HL-60/S4 (cell line): Measurements from ENCODE around the gene NDRG4.

ENCODE experiments used
- in situ Hi-C: fragments of 300-500 bp; cut with MboI; formaldehyde crosslinking; loops from 2 replicates; pipeline ENCODE4 v1.14.3; 2022; ENCODE audit warnings: low sequenced_read_pairs

Gene NDRG4

DNA sequence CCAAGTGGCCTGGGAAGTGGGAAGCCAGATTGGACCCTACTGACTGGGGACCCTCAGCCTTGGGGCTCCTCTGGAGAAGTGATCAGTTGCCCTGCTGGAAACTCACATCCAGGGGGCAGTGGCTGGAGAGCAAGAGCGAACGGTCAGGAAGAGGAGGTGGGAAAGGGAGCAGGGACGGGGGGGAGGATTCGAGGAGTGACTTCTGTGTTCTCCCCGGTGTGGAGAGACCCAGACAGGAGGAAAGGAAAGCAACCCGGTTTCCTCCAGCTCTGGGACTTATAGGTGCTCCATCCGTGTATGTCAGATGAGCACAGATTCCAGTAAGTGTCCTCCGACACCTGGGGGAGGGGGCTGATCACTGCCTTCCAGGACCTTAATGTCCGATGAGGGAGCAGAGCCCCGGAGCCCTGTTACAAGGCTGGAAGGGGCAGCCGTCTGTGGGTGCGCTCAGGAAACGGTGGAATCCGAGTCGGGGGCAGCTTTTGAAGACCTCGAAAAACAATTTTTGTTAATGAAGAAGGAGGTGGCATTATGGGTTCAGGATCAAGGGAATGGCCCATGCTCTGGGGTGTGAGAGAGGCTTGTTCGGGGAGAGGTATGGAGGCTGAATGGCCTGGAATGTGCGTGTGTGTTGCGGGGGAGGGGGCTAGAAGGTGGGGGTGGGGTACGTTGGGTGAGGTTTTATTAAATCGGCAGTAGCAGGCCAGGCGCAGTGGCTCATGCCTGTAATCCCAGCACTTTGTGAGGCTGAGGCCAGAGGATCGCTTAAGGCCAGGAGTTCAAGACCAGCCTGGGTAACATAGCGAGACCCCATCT lies 34.8 kb upstream of the NDRG4 start:
- in situ Hi-C loops: no loop called here

DNA sequence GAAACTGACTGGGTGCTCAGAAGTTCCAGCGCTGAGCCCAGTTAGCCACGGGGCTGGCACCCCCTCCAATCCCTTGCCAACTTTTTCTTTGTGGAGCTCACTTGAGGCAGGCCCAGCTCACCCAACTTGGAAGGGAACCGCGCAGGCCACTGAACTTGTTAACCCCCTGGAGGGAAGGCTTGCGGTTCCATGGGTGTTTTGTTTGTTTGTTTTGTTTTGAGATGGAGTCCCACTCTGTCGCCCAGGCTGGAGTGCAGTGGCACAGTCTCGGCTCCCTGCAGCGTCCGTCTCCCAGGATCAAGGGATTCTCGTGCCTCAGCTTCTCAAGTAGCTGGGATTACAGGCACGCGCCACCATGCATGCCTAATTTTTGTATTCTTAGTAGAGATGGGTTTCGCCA lies 34.1 kb upstream of the NDRG4 start:
- in situ Hi-C loops: no loop called here

- in situ Hi-C loops: no loop called here
Measured at GRCh38 chr16:58466396-58466795, 33.5 kb upstream of the NDRG4 start.

- in situ Hi-C loops: no loop called here
Measured at GRCh38 chr16:58467905-58468304, 32.0 kb upstream of the NDRG4 start.

GRCh38 chr16:58471209-58471975 lies 28.6 kb upstream of the NDRG4 start:
- in situ Hi-C loops: no loop called here

GRCh38 chr16:58472266-58472665 lies 27.7 kb upstream of the NDRG4 start:
- in situ Hi-C loops: no loop called here

DNA sequence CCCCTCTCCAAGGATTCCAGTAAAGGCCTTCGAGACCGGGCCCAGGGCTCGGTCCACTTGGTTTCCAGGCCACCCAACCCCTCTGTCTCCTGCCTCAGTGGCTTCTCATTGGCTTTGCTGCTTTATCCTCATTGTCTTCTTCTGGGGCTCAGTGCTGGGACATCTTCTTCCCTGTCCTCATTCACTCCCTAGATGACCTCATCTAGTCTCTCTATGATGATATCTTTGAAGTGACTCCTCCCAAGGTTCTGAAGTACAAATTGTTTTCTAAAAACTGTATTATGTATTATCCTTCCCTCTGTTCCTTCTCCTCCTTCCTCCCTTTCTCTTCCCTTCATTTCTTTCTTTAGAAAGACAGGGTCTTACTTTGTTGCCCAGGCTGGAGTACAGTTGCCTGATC lies 27.1 kb upstream of the NDRG4 start:
- in situ Hi-C loops: no loop called here

GRCh38 chr16:58474296-58474695 lies 25.6 kb upstream of the NDRG4 start:
- in situ Hi-C loops: no loop called here

GRCh38 chr16:58475091-58475619 lies 24.8 kb upstream of the NDRG4 start:
- in situ Hi-C loops: no loop called here

DNA sequence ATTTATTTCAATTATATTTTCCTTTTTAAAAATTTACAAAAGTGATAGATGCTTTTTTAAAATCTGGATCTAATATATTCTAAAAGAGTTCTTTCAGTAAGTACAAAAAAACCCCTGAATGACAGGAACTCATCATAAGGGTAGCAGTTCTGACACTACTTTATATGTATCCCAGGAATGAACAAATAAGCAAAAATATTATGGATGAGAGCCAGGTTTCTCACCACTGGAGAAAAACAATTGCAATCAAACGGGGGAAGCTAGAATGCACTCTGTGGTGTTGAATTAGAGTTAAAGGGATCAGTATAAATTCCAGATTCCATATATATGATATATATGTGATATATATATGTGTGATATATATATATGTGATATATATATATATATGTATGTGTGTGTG lies 23.2 kb upstream of the NDRG4 start:
- in situ Hi-C loops: no loop called here

GRCh38 chr16:58478427-58478826 lies 21.5 kb upstream of the NDRG4 start:
- in situ Hi-C loops: no loop called here

DNA sequence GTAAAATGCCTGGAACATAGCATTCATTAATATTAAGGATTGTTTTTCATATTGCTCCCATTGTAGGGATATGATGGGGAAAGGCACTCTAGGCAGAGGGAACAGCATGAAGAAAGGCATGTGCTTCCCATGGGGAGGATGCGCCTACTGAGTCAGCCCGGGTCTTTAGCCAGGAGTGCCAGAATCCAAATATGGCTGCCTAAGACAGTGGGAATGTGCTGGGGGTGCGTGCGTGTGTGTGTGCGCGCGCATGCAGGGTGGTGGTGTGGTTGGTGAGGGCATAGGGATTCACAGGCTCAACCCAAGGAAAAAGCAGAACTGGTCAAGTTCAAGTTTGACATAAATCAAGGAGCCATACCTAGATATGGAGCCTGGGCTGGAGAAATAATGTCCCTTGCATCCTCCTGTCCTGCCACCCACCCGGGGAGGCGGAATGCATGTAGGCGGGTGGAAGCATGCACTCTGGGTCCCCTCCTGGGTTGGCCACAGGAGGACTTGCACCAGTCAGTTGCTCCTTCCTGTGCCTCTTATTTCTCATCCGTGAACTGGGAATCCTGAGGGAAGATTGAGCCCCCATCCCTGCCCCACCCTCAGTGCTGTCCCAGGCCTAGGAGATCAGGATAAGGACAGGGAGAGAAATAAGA lies 18.6 kb upstream of the NDRG4 start:
- in situ Hi-C loops: no loop called here

- in situ Hi-C loops: no loop called here
Measured at GRCh38 chr16:58481931-58482330, 18.0 kb upstream of the NDRG4 start.

GRCh38 chr16:58485184-58485887 lies 14.6 kb upstream of the NDRG4 start:
- in situ Hi-C loops: no loop called here

- in situ Hi-C loops: no loop called here
Measured at GRCh38 chr16:58487566-58488351, 12.2 kb upstream of the NDRG4 start.

- in situ Hi-C loops: no loop called here
Measured at GRCh38 chr16:58488531-58488930, 11.4 kb upstream of the NDRG4 start.

- in situ Hi-C loops: loop anchor here (5.0 kb wide), 1 partner anchor 158 kb away; no protein-coding TSS in a partner anchor
Measured at GRCh38 chr16:58490065-58490464, 9.9 kb upstream of the NDRG4 start.

DNA sequence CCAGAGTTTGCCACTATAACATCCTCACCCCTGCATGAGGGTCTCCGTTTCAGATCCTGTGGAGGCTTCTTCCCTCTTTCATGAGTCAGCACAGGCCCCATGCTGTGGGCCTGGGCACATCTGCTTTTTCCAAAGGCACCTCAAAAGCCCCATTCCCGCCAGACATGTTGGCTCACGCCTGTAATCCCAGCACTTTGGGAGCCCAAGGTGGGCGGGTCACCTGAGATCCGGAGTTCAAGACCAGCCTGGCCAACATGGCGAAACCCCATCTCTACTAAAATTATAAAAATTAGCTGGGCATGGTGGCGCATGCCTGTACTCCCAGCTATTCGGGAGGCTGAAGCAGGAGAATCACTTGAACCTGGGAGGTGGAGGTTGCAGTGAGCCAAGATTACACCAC lies 9.4 kb upstream of the NDRG4 start:
- in situ Hi-C loops: loop anchor here (5.0 kb wide), 1 partner anchor 158 kb away; no protein-coding TSS in a partner anchor

DNA sequence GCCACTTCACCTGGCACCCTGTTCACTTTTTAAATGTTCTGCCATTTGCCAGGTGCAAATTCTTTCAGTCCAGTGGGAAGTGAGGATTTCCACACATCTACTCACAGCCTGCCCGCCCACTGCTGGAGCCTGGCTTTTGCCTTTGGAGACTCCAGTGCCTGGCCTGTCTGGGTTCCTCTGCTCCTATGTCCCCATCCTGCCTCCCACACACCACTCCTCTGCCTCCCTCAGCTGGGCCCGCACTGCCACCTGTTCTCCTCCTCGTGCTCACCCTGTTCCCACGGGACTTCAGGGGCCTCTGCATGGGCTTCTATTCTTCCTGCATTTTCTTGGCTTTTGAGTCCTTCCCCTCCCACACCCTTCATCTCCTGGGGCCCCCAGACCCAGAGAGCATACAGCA lies 7.9 kb upstream of the NDRG4 start:
- in situ Hi-C loops: loop anchor here (5.0 kb wide), 1 partner anchor 160 kb away; no protein-coding TSS in a partner anchor

GRCh38 chr16:58492735-58493134 lies 7.2 kb upstream of the NDRG4 start:
- in situ Hi-C loops: loop anchor here (5.0 kb wide), 1 partner anchor 160 kb away; no protein-coding TSS in a partner anchor
